Mesenchymal stem cell (in vitro differentiated cells and primary cell): ENCODE measurements around the gene VPS54.

ENCODE experiments used
- DNase-seq: peaks from one replicate; pipeline ENCODE4 v3.0.0-alpha.2; 2013
- H2AFZ ChIP-seq: one replicate; pipeline ENCODE4 v1.6.1; 2013; ENCODE audit warnings: low read depth, mild to moderate bottlenecking, control low read depth, inconsistent platforms, low read length, moderate library complexity
- H2AK5ac ChIP-seq: 2 replicates; pipeline ENCODE4 v1.6.1; 2013; ENCODE audit warnings: low read length, moderate library complexity, mild to moderate bottlenecking, inconsistent platforms; ENCODE audit not compliant: severe bottlenecking
- H2BK120ac ChIP-seq: one replicate; pipeline ENCODE4 v1.6.1; 2013; ENCODE audit warnings: low read depth, mild to moderate bottlenecking, inconsistent platforms, low read length, moderate library complexity
- H2BK12ac ChIP-seq, 2 experiments: one replicate each; pipeline ENCODE4 v1.6.1; 2013; ENCODE audit warnings: inconsistent platforms in 2 of 2, low read length in 2 of 2, mild to moderate bottlenecking in 2 of 2, moderate library complexity in 2 of 2, control low read depth in 1 of 2
- H2BK15ac ChIP-seq: one replicate; pipeline ENCODE4 v1.6.1; 2013; ENCODE audit warnings: mild to moderate bottlenecking, low read depth, inconsistent platforms; ENCODE audit not compliant: poor library complexity, severe bottlenecking
- H2BK5ac ChIP-seq: 2 replicates; pipeline ENCODE4 v1.6.1; 2013; ENCODE audit warnings: low read depth, mild to moderate bottlenecking, low read length, control low read depth, inconsistent platforms; ENCODE audit not compliant: poor library complexity, severe bottlenecking
- H3K14ac ChIP-seq, 2 experiments: one replicate each; pipeline ENCODE4 v1.6.1; 2013; ENCODE audit warnings: inconsistent platforms in 2 of 2, low read length in 2 of 2, control low read depth in 1 of 2, mild to moderate bottlenecking in 1 of 2, moderate library complexity in 1 of 2
- H3K18ac ChIP-seq, 2 experiments: one replicate each; pipeline ENCODE4 v1.6.1; 2013; ENCODE audit warnings: inconsistent platforms in 2 of 2, low read length in 2 of 2, control low read depth in 1 of 2, low read depth in 1 of 2, mild to moderate bottlenecking in 1 of 2
- H3K23ac ChIP-seq, 2 experiments: one replicate each; pipeline ENCODE4 v1.6.1; 2013; ENCODE audit warnings: inconsistent platforms in 2 of 2, low read length in 2 of 2, mild to moderate bottlenecking in 2 of 2, moderate library complexity in 2 of 2, control low read depth in 1 of 2
- H3K27ac ChIP-seq: 2 replicates; pipeline ENCODE4 v1.5.1; 2013; ENCODE audit warnings: mild to moderate bottlenecking, moderate library complexity, low read length, control low read depth, inconsistent platforms; ENCODE audit not compliant: poor library complexity, severe bottlenecking
- H3K27me3 ChIP-seq, 2 experiments: 2 replicates each; pipeline versions ENCODE4 v1.6.1 to v1.7.0; 2013; ENCODE audit warnings: low read length in 2 of 2, mild to moderate bottlenecking in 2 of 2, moderate library complexity in 2 of 2, control low read depth in 1 of 2, inconsistent platforms in 1 of 2; ENCODE audit not compliant: control insufficient read depth in 1 of 2, insufficient read depth in 1 of 2
- H3K36me3 ChIP-seq, 2 experiments: 2 replicates each; pipeline versions ENCODE4 v1.6.1 to v1.7.0; 2013; ENCODE audit warnings: low read length in 2 of 2, control low read depth in 1 of 2, inconsistent platforms in 1 of 2, low read depth in 1 of 2, mild to moderate bottlenecking in 1 of 2; ENCODE audit not compliant: insufficient read depth in 2 of 2, control insufficient read depth in 1 of 2
- H3K4ac ChIP-seq, 2 experiments: one replicate each; pipeline ENCODE4 v1.6.1; 2013; ENCODE audit warnings: inconsistent platforms in 2 of 2, low read length in 2 of 2, mild to moderate bottlenecking in 2 of 2, moderate library complexity in 2 of 2, control low read depth in 1 of 2, low read depth in 1 of 2
- H3K4me1 ChIP-seq: 2 replicates; pipeline ENCODE4 v1.6.1; 2013; ENCODE audit warnings: low read depth, low read length, control low read depth; ENCODE audit not compliant: control insufficient read depth, insufficient read depth
- H3K4me2 ChIP-seq: 2 replicates; pipeline ENCODE4 v1.6.1; 2013; ENCODE audit warnings: low read length, mild to moderate bottlenecking, inconsistent platforms; ENCODE audit not compliant: poor library complexity, severe bottlenecking
- H3K4me3 ChIP-seq, 2 experiments: 2 replicates each; pipeline versions ENCODE4 v1.5.1 to v1.7.0; 2013; ENCODE audit warnings: low read length in 2 of 2, mild to moderate bottlenecking in 2 of 2, control low read depth in 1 of 2, low read depth in 1 of 2; ENCODE audit not compliant: insufficient read depth in 1 of 2
- H3K79me1 ChIP-seq: replicated peaks from 2 replicates; pipeline ENCODE4 v1.6.1; 2013; ENCODE audit warnings: mild to moderate bottlenecking, control low read depth, low read length, inconsistent platforms; ENCODE audit not compliant: poor library complexity, severe bottlenecking
- H3K9ac ChIP-seq: 2 replicates; pipeline ENCODE4 v1.7.0; 2013; ENCODE audit warnings: mild to moderate bottlenecking, low read length, moderate library complexity
- H3K9me3 ChIP-seq: 2 replicates; pipeline ENCODE4 v1.7.0; 2013; ENCODE audit warnings: mild to moderate bottlenecking, low read length; ENCODE audit not compliant: control insufficient read depth
- H4K8ac ChIP-seq: one replicate; pipeline ENCODE4 v1.6.1; 2013; ENCODE audit warnings: inconsistent platforms, mild to moderate bottlenecking, low read length, moderate library complexity
- H4K91ac ChIP-seq: one replicate; pipeline ENCODE4 v1.6.1; 2013; ENCODE audit warnings: mild to moderate bottlenecking, low read length, inconsistent platforms
- WGBS: methylation state at CpG from one replicate; pipeline ENCODE4 v1.1.7; 2013; ENCODE audit warnings: mixed read lengths; 5-methylcytosine and 5-hydroxymethylcytosine counted together

VPS54 gene

DNA sequence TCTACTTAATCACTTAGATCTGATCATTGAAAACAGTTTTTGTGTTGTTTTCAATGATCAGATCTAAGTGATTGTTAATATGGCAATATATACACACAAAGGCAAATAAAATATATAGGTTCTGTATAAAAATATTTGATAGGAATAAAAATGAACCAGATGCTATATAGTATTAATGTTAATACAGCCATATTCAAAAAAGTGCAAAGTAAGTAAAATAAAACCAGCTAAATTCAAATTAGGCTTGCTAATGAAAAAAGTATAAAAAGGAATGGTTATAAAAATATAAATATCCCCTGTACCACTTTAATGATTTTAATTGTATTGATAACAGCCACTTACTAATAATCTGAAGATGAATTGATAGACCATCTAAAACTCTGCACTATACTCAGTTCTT, 38.4 kb downstream of the VPS54 start:
- no peak overlapping the region for H2AFZ ChIP-seq
- no peaks in the 10 kb centered on the region for H3K4me1 ChIP-seq
- H2AK5ac ChIP-seq = no peak overlapping the region
- no peak overlapping the region for H2BK15ac ChIP-seq
- no peak overlapping the region for H3K9ac ChIP-seq
- H3K23ac ChIP-seq = no peak overlapping the region
- peaks cover 4 to 55% of the 10 kb centered on the region in 2 experiments for H3K36me3 ChIP-seq
- H3K9me3 ChIP-seq = no peaks in the 10 kb centered on the region
- H2BK12ac ChIP-seq = no peak overlapping the region
- H3K79me1 ChIP-seq = peaks cover 15% of the 10 kb centered on the region
- no peak overlapping the region for H3K27ac ChIP-seq
- no peak overlapping the region for H3K4me3 ChIP-seq
- DNase-seq = no peak
- H3K14ac ChIP-seq = no peak overlapping the region
- H4K91ac ChIP-seq = no peak overlapping the region
- H3K18ac ChIP-seq = no peak overlapping the region
- H4K8ac ChIP-seq = no peak overlapping the region
- H3K4ac ChIP-seq = no peak overlapping the region
- H2BK5ac ChIP-seq = no peak overlapping the region
- no peak overlapping the region for H2BK120ac ChIP-seq
- no peak overlapping the region for H3K4me2 ChIP-seq
- no peaks in the 10 kb centered on the region for H3K27me3 ChIP-seq

DNA sequence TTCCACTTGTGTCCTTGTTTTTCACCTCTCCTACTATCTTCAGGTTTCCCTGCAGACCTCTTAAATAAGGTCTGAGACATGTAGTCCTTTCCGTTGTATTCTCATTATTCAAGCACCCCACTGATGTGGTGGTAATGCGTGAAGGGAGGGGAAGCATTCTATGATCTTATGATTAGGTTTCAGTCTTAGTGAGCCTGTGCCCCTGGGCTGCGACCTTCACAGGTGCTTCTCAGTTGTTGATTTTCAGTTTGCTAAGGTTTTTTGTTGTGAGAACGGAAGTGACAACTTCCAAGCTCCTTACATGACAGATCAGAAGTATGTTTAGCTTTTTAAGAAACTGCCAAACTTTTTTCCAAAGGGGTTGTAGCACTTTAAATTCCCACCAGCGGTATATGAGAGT, 41.3 kb downstream of the VPS54 start:
- Histone ChIP-seq H3K36me3 (peaks cover 9 to 72% of the 10 kb centered on the region in 2 experiments), H3K14ac (no peak overlapping the region), H2AK5ac (no peak overlapping the region), H3K4me1 (no peaks in the 10 kb centered on the region), H3K9ac (no peak overlapping the region), H2BK15ac (no peak overlapping the region), H2BK12ac (no peak overlapping the region), H3K79me1 (peaks cover 17% of the 10 kb centered on the region), H3K18ac (no peak overlapping the region), H3K4ac (no peak overlapping the region), H2BK5ac (no peak overlapping the region), H3K27me3 (no peaks in the 10 kb centered on the region), H3K4me3 (no peak overlapping the region), H2BK120ac (no peak overlapping the region), H3K4me2 (no peak overlapping the region), H2AFZ (no peak overlapping the region), H4K8ac (no peak overlapping the region), H3K23ac (no peak overlapping the region), H3K27ac (no peak overlapping the region), H3K9me3 (no peaks in the 10 kb centered on the region), H4K91ac (no peak overlapping the region)
- WGBS = 94% methylated on average over 2 of the region's 5 CpGs
- DNase-seq = no peak

DNA sequence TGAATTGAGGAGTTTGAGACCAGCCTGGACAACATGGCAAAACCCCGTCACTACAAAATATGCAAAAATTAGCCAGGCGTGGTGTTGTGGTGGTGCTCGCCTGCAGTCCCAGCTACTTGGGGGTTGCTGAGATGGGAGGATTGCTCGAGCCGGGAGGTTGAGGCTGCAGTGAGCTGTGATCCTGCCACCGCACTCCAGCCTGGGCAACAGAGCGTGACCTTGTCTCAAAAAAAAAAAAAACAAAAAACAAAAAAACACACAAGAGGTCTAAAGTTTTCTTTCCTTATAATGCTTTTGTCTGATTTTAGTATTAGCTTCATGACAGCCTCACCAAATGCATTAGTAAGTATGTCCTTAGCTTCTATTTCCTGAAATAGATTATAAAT, 43.1 kb downstream of the VPS54 start:
- no peaks in the 10 kb centered on the region for H3K4me1 ChIP-seq
- H2BK12ac ChIP-seq = no peak overlapping the region
- H4K91ac ChIP-seq = no peak overlapping the region
- H3K9me3 ChIP-seq = no peaks in the 10 kb centered on the region
- H2AFZ ChIP-seq = no peak overlapping the region
- no peaks in the 10 kb centered on the region for H3K27me3 ChIP-seq
- H3K14ac ChIP-seq = no peak overlapping the region
- peaks cover 15% of the 10 kb centered on the region for H3K79me1 ChIP-seq
- no peak overlapping the region for H2BK5ac ChIP-seq
- no peak overlapping the region for H3K23ac ChIP-seq
- DNase-seq = no peak
- no peak overlapping the region for H3K4ac ChIP-seq
- 100% methylated on average over 5 of the region's 7 CpGs for WGBS
- H2AK5ac ChIP-seq = no peak overlapping the region
- H3K18ac ChIP-seq = no peak overlapping the region
- no peak overlapping the region for H3K9ac ChIP-seq
- H3K36me3 ChIP-seq = peaks cover 13 to 72% of the 10 kb centered on the region in 2 experiments
- no peak overlapping the region for H3K27ac ChIP-seq
- H2BK120ac ChIP-seq = no peak overlapping the region
- H3K4me3 ChIP-seq = no peak overlapping the region
- H2BK15ac ChIP-seq = no peak overlapping the region
- H4K8ac ChIP-seq = no peak overlapping the region
- no peak overlapping the region for H3K4me2 ChIP-seq

DNA sequence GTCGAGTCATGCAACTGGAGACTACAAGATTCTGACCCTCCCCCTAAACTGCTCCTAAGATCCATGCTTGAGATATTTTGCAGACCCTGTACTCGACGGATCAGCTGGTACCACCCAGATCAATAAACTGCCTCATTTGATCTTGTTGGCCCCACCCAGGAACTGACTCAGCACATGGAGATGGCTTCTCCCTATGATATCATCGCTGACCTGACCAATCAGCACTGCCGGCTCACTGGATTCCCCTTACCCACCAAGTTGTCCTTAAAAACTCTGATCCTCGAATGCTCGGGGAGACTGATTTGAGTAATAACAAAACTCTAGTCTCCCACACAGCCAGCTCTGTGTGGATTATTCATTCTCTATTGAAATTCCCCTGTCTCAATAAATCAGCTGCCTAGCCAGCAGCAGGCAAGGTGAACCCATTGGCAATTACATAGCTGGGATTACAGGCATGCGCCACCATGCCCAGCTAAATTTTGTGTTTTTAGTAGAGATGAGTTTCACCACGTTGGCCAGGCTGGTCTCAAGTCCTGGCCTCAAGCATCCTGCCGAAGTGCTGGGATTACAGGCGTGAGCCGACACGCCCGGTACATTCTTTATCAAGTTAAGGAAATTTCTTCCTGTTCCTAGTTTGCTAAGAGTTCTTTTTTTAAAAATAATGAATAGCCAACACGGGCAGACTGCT, 43.6 kb downstream of the VPS54 start:
- peaks cover 20% of the 10 kb centered on the region for H3K79me1 ChIP-seq
- H4K91ac ChIP-seq = no peak overlapping the region
- 94% methylated on average over 13 of the region's 15 CpGs for WGBS

More for the DNA sequence above, 43.6 kb downstream of the VPS54 start:
- no peak overlapping the region for H2AK5ac ChIP-seq
- H3K14ac ChIP-seq = no peak overlapping the region
- no peak overlapping the region for H2BK120ac ChIP-seq
- H3K18ac ChIP-seq = no peak overlapping the region
- no peak overlapping the region for H3K4ac ChIP-seq
- no peak overlapping the region for H2BK15ac ChIP-seq
- no peak overlapping the region for H2AFZ ChIP-seq
- H2BK5ac ChIP-seq = no peak overlapping the region
- H2BK12ac ChIP-seq = no peak overlapping the region
- H3K4me1 ChIP-seq = no peaks in the 10 kb centered on the region
- H3K9me3 ChIP-seq = no peaks in the 10 kb centered on the region
- no peak overlapping the region for H3K27ac ChIP-seq
- no peaks in the 10 kb centered on the region for H3K27me3 ChIP-seq
- H3K4me2 ChIP-seq = no peak overlapping the region
- H3K36me3 ChIP-seq = peaks cover 15 to 72% of the 10 kb centered on the region in 2 experiments
- no peak for DNase-seq
- H3K9ac ChIP-seq = no peak overlapping the region
- no peak overlapping the region for H3K23ac ChIP-seq
- no peak overlapping the region for H3K4me3 ChIP-seq
- H4K8ac ChIP-seq = no peak overlapping the region
